Coronary artery (tissue), 2 donors: Measurements from ENCODE around the gene MMP14.

Source experiments
- DNase-seq: peaks from one replicate; pipeline ENCODE4 v3.0.0-alpha.2; 2017; ENCODE audit warnings: low spot score
- H3K27ac ChIP-seq, 2 donors: fragments of 200-600 bp; sonication (generic); one replicate each; pipeline ENCODE4 v1.5.1; 2016 to 2019
- H3K4me3 ChIP-seq: fragments of 200-600 bp; sonication (generic); 2 replicates; pipeline ENCODE4 v1.5.1; 2016; ENCODE audit warnings: mild to moderate bottlenecking, moderate library complexity
- TF ChIP-seq, protein P1 (sequence below): fragments of 200-600 bp; sonication (generic); IDR thresholded peaks from one replicate; pipeline ENCODE4 v1.5.1; 2019; ENCODE audit warnings: antibody characterized with exemption

Gene MMP14

DNA sequence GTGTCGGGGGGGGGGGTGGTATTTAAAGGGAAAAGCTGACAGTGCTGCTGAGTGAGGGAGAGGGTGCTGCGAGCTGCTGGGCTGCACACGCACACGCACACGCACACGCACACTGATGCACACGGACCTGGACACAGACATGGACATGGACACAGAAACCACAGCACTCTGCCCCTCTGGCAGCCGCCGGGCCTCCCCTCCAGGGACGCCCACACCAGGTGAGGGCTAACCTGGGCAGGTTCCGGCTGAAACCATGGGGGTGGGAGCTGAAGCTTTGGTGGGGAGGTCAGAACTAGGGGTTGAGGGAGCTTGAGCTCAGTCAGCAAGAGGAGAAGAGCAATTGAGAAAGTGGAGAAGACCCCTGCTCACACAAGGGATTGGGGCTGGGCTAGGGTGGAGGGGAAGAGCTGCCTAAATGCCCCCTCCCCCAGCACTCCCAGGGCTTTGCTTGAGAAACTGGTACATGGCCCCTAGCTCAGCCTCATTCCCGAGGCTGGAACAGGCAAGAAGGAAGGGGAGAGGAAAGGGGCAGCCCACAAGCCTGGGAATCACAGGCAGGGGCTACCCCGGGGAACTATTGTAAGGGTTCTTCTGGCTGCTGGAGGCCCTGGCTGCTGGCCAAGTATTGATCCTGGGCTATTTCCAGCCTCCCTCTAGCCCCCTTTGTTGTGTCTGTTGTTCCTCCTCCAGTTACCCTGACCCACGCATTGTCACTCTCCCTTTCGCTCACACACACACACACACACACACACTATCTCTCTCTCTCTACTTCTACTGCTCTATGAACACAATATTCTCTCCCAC is 47.0 kb downstream of the MMP14 start, which contains the start of gene REM2:
Gene REM2, plus strand, starts transcription at position 50 of the 804 bp plus-strand sequence. Its CDS starts 66 bp downstream, at position 116.
- TF ChIP-seq, protein P1, sequence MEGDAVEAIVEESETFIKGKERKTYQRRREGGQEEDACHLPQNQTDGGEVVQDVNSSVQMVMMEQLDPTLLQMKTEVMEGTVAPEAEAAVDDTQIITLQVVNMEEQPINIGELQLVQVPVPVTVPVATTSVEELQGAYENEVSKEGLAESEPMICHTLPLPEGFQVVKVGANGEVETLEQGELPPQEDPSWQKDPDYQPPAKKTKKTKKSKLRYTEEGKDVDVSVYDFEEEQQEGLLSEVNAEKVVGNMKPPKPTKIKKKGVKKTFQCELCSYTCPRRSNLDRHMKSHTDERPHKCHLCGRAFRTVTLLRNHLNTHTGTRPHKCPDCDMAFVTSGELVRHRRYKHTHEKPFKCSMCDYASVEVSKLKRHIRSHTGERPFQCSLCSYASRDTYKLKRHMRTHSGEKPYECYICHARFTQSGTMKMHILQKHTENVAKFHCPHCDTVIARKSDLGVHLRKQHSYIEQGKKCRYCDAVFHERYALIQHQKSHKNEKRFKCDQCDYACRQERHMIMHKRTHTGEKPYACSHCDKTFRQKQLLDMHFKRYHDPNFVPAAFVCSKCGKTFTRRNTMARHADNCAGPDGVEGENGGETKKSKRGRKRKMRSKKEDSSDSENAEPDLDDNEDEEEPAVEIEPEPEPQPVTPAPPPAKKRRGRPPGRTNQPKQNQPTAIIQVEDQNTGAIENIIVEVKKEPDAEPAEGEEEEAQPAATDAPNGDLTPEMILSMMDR, result no peak
- Histone ChIP-seq H3K27ac (no peak within 1 kb of the TSS), H3K4me3 (no peak within 1 kb of the TSS)
- DNase-seq, result no peak

DNA sequence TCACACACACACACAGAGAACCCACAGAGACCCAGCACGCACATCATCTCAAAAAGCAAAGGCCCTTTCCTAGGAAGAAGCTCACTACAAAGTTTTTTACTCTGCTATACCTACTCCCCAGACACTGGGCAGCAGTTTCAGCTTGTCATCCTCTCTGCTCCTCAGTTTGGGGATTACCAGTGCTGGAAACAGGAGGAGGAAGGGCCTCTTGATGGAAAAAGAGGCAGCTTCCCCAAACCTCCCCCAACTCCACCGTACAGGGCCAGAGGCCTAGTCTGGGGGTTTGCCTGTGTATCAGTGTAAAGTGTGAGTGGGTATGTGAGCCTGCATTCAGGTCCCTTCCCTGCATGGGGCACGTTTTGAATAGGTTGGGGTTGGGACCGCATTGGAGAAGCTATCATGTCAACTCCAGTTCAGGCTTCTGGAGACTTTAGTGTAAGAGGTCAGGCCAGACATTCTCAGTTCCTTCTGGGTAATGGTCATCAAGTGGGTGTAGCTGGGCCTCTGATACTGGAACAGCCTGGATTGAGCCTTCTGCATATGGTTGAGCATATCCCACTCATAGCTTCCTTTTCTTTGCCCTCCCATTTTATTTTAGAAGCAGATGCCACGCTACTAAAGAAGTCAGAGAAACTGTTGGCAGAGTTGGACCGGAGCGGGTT is 47.8 kb downstream of the MMP14 start:
- Histone ChIP-seq H3K27ac (no peak overlapping the region), H3K4me3 (no peak overlapping the region)
- no peak for DNase-seq
- TF ChIP-seq, protein P1, result no peak

DNA sequence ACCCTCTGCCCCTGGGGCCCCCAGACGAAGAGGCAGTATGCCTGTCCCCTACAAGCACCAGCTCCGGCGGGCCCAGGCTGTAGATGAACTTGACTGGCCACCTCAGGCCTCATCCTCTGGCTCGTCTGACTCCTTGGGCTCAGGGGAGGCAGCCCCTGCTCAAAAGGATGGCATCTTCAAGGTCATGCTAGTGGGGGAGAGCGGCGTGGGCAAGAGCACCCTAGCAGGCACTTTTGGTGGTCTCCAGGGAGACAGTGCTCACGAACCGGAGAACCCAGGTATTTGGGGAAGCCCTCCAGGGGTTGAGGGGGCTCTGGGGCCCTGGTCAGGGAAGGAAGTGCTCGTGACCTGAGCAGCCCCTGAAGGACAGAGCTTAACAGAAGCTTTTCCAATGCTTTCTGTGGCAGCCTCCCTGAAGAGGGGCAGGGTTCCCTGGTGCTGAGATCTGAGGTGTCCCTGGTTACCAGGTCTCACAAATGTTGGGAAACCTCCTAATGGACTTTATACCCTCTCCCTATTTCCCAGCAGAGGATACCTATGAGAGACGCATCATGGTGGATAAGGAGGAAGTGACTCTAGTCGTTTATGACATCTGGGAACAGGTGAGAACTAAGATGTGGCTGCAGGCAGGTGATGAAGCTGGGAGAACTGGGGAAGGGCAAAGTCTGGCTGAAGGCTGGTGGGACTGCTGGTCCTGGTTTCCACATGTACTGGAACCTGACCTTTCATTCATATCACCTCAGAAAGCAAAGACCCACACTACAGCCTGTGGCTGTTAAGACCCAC is 48.5 kb downstream of the MMP14 start:
- TF ChIP-seq, protein P1, result no peak
- no peak for DNase-seq
- no peak overlapping the region for H3K4me3 ChIP-seq
- no peak overlapping the region for H3K27ac ChIP-seq

DNA sequence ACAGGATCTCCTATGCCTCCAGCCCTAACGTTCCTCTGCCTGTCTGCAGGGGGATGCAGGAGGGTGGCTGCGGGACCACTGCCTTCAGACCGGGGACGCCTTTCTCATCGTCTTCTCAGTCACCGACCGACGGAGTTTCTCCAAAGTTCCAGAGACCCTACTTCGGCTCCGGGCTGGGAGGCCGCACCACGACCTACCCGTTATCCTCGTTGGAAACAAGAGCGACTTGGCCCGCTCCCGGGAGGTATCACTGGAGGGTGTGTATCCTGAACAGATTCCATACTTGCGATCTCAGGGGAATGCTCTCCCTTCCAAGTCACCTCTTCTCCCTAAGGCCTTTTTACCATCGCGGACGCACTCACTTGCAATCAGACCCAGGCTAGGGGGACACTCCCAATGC is 49.6 kb downstream of the MMP14 start:
- no peak overlapping the region for H3K27ac ChIP-seq
- TF ChIP-seq, protein P1, result no peak
- no peak overlapping the region for H3K4me3 ChIP-seq
- no peak for DNase-seq

DNA sequence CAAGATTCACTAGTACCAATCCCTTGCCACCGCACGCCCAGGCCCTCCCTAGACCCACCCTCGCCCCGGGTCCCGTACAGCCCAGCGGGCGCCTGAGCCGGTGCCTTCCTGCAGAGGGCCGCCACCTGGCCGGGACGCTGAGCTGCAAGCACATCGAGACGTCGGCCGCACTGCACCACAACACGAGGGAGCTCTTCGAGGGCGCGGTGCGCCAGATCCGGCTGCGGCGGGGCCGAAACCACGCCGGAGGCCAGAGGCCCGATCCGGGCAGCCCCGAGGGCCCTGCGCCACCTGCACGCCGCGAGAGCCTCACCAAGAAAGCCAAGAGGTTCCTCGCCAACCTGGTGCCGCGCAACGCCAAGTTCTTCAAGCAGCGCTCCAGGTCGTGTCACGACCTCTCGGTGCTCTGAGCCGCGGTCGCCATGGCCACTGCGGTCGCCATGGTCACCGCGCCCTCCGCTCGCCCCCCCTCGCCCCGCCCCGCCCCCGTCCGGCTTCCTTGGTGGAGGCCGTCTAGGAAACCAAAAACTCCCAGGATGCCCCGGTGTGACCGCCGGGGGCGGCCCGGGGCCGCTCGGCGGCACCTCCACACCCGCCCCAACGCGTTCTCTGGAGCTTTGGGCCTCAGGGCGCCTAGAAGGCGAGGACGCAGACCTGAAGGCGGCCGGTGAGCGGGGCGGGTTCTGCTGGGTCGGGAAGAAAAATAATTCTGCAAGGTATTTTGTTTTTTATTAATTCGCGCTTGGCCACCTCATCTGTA is 50.3 kb downstream of the MMP14 start:
- peak overlapping the region; percentile 37 to 72 for H3K27ac ChIP-seq
- TF ChIP-seq, protein P1, result no peak
- peak; percentile 89 for DNase-seq
- H3K4me3 ChIP-seq, result peak overlapping the region; percentile 75

DNA sequence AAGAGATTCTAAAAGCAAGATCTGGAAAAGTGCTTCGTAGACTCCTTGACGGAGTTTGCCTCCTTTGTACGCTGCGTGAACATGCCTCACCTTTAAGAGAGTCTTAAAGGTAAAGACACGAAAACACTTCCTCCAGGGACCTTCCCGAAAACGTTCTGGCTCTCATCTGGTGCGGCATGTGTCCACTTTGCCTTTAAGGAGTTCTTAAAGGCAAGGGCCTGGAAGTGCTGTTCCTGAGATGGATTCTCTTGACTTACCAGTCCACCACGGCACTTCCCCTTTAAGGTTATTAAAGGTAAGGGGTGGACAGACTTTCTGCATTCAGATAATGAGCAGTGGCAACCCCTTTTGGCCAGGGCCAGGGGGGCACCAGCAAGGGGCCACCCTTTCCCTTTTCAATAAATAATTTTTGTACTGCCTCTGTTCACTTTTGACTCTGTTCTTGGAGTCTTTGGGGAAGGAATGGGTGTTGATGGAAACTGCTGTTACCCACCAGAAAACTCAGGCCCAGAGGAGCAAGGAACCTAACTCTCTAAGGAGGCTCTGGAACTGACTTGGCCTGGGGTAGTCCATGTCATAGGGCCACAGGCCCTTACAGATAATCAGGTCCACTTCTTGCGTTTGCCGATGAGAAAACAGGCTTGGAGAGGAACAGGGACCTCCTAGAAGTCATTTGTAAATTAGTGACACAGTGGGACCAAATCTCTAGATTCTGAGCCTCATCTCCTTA is 51.0 kb downstream of the MMP14 start:
- Histone ChIP-seq H3K4me3 (peak overlapping the region; percentile 75), H3K27ac (peak overlapping the region; percentile 37 to 72)
- TF ChIP-seq, protein P1, result no peak
- no peak for DNase-seq
